OCI-LY1 (cell line): ENCODE measurements around the gene DNAAF1.

Experiments
- H2AFZ ChIP-seq: fragments of 200-600 bp; sonication (generic), shearing (Covaris generic); 2 replicates; pipeline ENCODE4 v1.6.0; 2014; ENCODE audit warnings: antibody characterized with exemption, mild to moderate bottlenecking, low read length
- H3F3A ChIP-seq: fragments of 200-600 bp; sonication (generic), shearing (Covaris generic); 2 replicates; pipeline ENCODE4 v1.6.0; 2014; ENCODE audit warnings: mild to moderate bottlenecking, antibody characterized with exemption, low read length, moderate library complexity; ENCODE audit not compliant: insufficient read depth
- H3K27ac ChIP-seq: fragments of 200-600 bp; sonication (generic); 2 replicates; pipeline ENCODE4 v1.5.1; 2014; ENCODE audit warnings: low read length, mixed run types, mild to moderate bottlenecking, low read depth; ENCODE audit not compliant: poor library complexity, severe bottlenecking
- H3K27me3 ChIP-seq: fragments of 200-600 bp; sonication (generic); 2 replicates; pipeline ENCODE4 v1.6.0; 2014; ENCODE audit warnings: antibody characterized with exemption, mild to moderate bottlenecking, low read length, moderate library complexity; ENCODE audit not compliant: insufficient read depth
- H3K36me3 ChIP-seq: fragments of 200-600 bp; sonication (generic); 2 replicates; pipeline ENCODE4 v1.6.1; 2014; ENCODE audit warnings: mild to moderate bottlenecking, antibody characterized with exemption, low read length, moderate library complexity, mixed read lengths; ENCODE audit not compliant: insufficient read depth
- H3K4me1 ChIP-seq: fragments of 200-600 bp; sonication (generic); 2 replicates; pipeline ENCODE4 v1.5.1; 2014; ENCODE audit warnings: mild to moderate bottlenecking, low read length, moderate library complexity; ENCODE audit not compliant: insufficient read depth, severe bottlenecking
- H3K4me2 ChIP-seq: fragments of 200-600 bp; sonication (generic), shearing (Covaris generic); 2 replicates; pipeline ENCODE4 v1.6.1; 2014; ENCODE audit warnings: low read length
- H3K4me3 ChIP-seq: fragments of 200-600 bp; sonication (generic); 2 replicates; pipeline ENCODE4 v1.5.1; 2014; ENCODE audit warnings: low read length, low read depth, mild to moderate bottlenecking, mixed read lengths; ENCODE audit not compliant: poor library complexity, severe bottlenecking
- H3K79me2 ChIP-seq: fragments of 200-600 bp; shearing (Covaris generic); 2 replicates; pipeline ENCODE4 v1.6.1; 2016; ENCODE audit warnings: mixed run types, low read length, mixed read lengths; ENCODE audit not compliant: insufficient read depth
- H3K9ac ChIP-seq: fragments of 200-600 bp; sonication (generic), shearing (Covaris generic); 2 replicates; pipeline ENCODE4 v1.6.1; 2014; ENCODE audit warnings: mild to moderate bottlenecking, low read length, mixed read lengths
- H3K9me2 ChIP-seq: fragments of 200-600 bp; sonication (generic), shearing (Covaris generic); 2 replicates; pipeline ENCODE4 v1.6.1; 2014; ENCODE audit warnings: low read depth, mild to moderate bottlenecking, low read length, mixed read lengths
- H3K9me3 ChIP-seq: fragments of 200-600 bp; shearing (Covaris generic); 2 replicates; pipeline ENCODE4 v1.6.1; 2014; ENCODE audit warnings: low read length, mixed read lengths
- H4K20me1 ChIP-seq: fragments of 200-600 bp; sonication (generic), shearing (Covaris generic); 2 replicates; pipeline ENCODE4 v1.6.0; 2016; ENCODE audit warnings: mild to moderate bottlenecking, low read length; ENCODE audit not compliant: insufficient read depth
- EZH2 ChIP-seq: fragments of 200-600 bp; sonication (generic), shearing (Covaris generic); IDR thresholded peaks from 2 replicates; pipeline ENCODE4 v1.8.0; 2017; ENCODE audit warnings: borderline replicate concordance, mixed run types, mild to moderate bottlenecking, antibody characterized with exemption, low read length, moderate library complexity, mixed read lengths
- TF ChIP-seq, protein P1 (sequence below): fragments of 200-600 bp; sonication (generic), shearing (Covaris generic); IDR thresholded peaks from 2 replicates; pipeline ENCODE4 v1.5.1; 2017; ENCODE audit warnings: mild to moderate bottlenecking, antibody characterized with exemption, low read length, moderate library complexity, mixed read lengths

DNAAF1 gene

DNA sequence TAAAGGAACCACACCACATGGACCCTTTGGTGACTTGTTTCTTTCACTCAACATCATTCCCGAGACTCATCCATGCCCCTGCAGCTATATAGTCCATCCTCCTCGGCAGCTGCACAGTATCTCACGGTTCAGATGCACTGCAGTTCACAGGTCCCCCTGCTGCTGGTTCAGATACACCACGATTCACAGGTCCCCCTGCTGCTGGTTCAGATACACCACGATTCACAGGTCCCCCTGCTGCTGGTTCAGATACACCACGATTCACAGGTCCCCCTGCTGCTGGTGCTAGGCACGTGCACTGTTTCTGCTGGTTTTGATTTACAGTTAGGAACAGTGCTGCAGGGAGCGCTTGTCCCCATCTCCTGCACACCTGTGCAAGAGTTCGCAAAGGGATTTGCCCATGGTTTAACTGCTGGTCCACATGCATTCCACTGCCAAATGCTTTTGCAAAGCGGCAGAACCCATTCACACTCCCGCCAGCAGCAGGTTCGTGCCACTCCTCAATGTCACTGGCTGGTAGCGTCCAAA, 3.9 kb upstream of the DNAAF1 start:
- Histone ChIP-seq H3K4me1 (peaks cover 43% of the 10 kb centered on the region), H3K9me2 (no peaks in the 10 kb centered on the region), H3K79me2 (no peaks in the 10 kb centered on the region), H3F3A (no peaks in the 10 kb centered on the region), H3K27ac (peak overlapping the region; percentile 11), H3K4me2 (peak overlapping the region; percentile 49; the same call in 1 of the 2 replicates), H3K4me3 (no peak overlapping the region), H4K20me1 (no peaks in the 10 kb centered on the region), H3K9me3 (no peaks in the 10 kb centered on the region), H3K36me3 (no peaks in the 10 kb centered on the region; the same call in 1 of the 2 replicates), H3K9ac (no peak overlapping the region), H3K27me3 (no peaks in the 10 kb centered on the region), H2AFZ (no peak overlapping the region)
- no peak for TF ChIP-seq EZH2
- TF ChIP-seq, protein P1, sequence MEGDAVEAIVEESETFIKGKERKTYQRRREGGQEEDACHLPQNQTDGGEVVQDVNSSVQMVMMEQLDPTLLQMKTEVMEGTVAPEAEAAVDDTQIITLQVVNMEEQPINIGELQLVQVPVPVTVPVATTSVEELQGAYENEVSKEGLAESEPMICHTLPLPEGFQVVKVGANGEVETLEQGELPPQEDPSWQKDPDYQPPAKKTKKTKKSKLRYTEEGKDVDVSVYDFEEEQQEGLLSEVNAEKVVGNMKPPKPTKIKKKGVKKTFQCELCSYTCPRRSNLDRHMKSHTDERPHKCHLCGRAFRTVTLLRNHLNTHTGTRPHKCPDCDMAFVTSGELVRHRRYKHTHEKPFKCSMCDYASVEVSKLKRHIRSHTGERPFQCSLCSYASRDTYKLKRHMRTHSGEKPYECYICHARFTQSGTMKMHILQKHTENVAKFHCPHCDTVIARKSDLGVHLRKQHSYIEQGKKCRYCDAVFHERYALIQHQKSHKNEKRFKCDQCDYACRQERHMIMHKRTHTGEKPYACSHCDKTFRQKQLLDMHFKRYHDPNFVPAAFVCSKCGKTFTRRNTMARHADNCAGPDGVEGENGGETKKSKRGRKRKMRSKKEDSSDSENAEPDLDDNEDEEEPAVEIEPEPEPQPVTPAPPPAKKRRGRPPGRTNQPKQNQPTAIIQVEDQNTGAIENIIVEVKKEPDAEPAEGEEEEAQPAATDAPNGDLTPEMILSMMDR: peak; percentile 79

- no peaks in the 10 kb centered on the region for H3K27me3 ChIP-seq
- no peak overlapping the region for H3K27ac ChIP-seq
- no peak overlapping the region for H3K4me2 ChIP-seq
- H3K9ac ChIP-seq: no peak overlapping the region
- no peaks in the 10 kb centered on the region for H4K20me1 ChIP-seq
- H3K36me3 ChIP-seq: no peaks in the 10 kb centered on the region; the same call in 1 of the 2 replicates
- no peaks in the 10 kb centered on the region for H3F3A ChIP-seq
- no peaks in the 10 kb centered on the region for H3K79me2 ChIP-seq
- H2AFZ ChIP-seq: no peak overlapping the region
- no peaks in the 10 kb centered on the region for H3K9me2 ChIP-seq
- H3K4me1 ChIP-seq: peaks cover 34% of the 10 kb centered on the region
- no peak overlapping the region for H3K4me3 ChIP-seq
- TF ChIP-seq, protein P1: no peak
- TF ChIP-seq EZH2: no peak
- no peaks in the 10 kb centered on the region for H3K9me3 ChIP-seq
Observed at GRCh38 chr16:84143081-84143480, 2.0 kb upstream of the DNAAF1 start.

DNA sequence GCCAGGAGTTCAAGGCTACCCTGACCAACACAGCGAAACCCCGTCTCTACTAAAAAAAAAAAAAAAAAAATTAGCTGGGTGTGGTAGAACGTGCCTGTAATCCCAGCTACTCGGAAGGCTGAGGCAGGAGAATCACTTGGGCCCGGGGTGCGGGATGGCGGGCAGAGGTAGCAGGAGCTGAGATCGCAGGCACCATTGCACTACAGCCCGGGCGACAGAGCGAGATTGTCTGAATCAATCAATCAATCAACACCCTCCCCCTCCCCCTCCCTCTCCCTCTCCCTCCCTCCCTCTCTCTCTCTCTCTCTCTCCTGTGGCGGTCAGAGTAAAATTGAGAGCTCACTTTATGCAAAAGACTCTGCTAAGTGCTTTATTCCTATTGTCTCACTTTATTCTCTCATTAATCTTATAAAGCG, 1.3 kb upstream of the DNAAF1 start:
- peak overlapping the region; percentile 93 for H3K4me2 ChIP-seq
- H3F3A ChIP-seq: no peaks in the 10 kb centered on the region
- H3K9ac ChIP-seq: peak overlapping the region; percentile 83
- no peak overlapping the region for H2AFZ ChIP-seq
- H3K79me2 ChIP-seq: no peaks in the 10 kb centered on the region
- TF ChIP-seq, protein P1: no peak
- no peak for TF ChIP-seq EZH2
- H3K27ac ChIP-seq: peak overlapping the region; percentile 7
- H4K20me1 ChIP-seq: no peaks in the 10 kb centered on the region
- peaks cover 28% of the 10 kb centered on the region for H3K4me1 ChIP-seq
- no peaks in the 10 kb centered on the region for H3K27me3 ChIP-seq
- no peaks in the 10 kb centered on the region for H3K9me3 ChIP-seq
- peak overlapping the region; percentile 85 for H3K4me3 ChIP-seq
- H3K36me3 ChIP-seq: no peaks in the 10 kb centered on the region; the same call in 1 of the 2 replicates
- H3K9me2 ChIP-seq: no peaks in the 10 kb centered on the region
